Stomach (tissue), 4 donors: ENCODE data around the gene SERPING1.

ENCODE experiments used
- CTCF ChIP-seq, 7 experiments: fragments of 450-650 bp in 4 of 7; fragments of 200-600 bp in 3 of 7; sonication (generic) in 3 of 7; IDR thresholded peaks; one replicate each; pipeline ENCODE4 v1.5.1; 2016 to 2019; ENCODE audit warnings: antibody characterized with exemption in 7 of 7, control low read depth in 2 of 7, mild to moderate bottlenecking in 1 of 7
- POLR2A ChIP-seq, 4 donors: fragments of 450-650 bp; IDR thresholded peaks; one replicate each; pipeline ENCODE4 v1.6.1; 2016; ENCODE audit warnings: antibody characterized with exemption in 4 of 4, control low read depth in 2 of 4, mild to moderate bottlenecking in 1 of 4, moderate library complexity in 1 of 4
- POLR2AphosphoS5 ChIP-seq, 3 donors: sonication (generic); formaldehyde crosslinking; IDR thresholded peaks; one replicate each; pipeline ENCODE4 v1.6.1; 2016; ENCODE audit warnings: antibody characterized with exemption in 3 of 3

GRCh38 chr11:57646799-57647303, 49.4 kb downstream of the SERPING1 start:
- TF ChIP-seq POLR2A (IDR thresholded peaks at IDR 0.05): no peak
- no peak for TF ChIP-seq CTCF (IDR thresholded peaks at IDR 0.05)
- TF ChIP-seq POLR2AphosphoS5 (IDR thresholded peaks at IDR 0.05): no peak
